GM12801 (cell line): Measurements from ENCODE around the gene SCLY.

Experiments
- CTCF ChIP-seq: IDR thresholded peaks from one replicate; pipeline ENCODE4 v1.5.1; 2011; ENCODE audit warnings: control low read depth; ENCODE audit not compliant: insufficient read length; ENCODE audit errors: extremely low read depth

SCLY gene

GRCh38 chr2:238141541-238142318 lies 80.9 kb downstream of the SCLY start:
- TF ChIP-seq CTCF = no peak

- no peak for TF ChIP-seq CTCF
Measured at GRCh38 chr2:238142382-238143205, 81.8 kb downstream of the SCLY start.

GRCh38 chr2:238143239-238143951 lies 82.6 kb downstream of the SCLY start:
- no peak for TF ChIP-seq CTCF

GRCh38 chr2:238144262-238144661 lies 83.5 kb downstream of the SCLY start:
- TF ChIP-seq CTCF = no peak

- TF ChIP-seq CTCF = no peak
Measured at GRCh38 chr2:238145046-238145445, 84.2 kb downstream of the SCLY start.

- no peak for TF ChIP-seq CTCF
Measured at GRCh38 chr2:238145851-238146250, 85.0 kb downstream of the SCLY start.
